Tibial nerve (tissue), 4 donors: ENCODE data around the gene NELL1.

ENCODE experiments used
- CTCF ChIP-seq, 5 experiments: fragments of 200-600 bp in 3 of 5; fragments of 450-650 bp in 2 of 5; sonication (generic) in 3 of 5; IDR thresholded peaks; one replicate each; pipeline ENCODE4 v1.5.1; 2016 to 2019; ENCODE audit warnings: antibody characterized with exemption in 5 of 5, mild to moderate bottlenecking in 3 of 5, moderate library complexity in 2 of 5
- EP300 ChIP-seq, 2 donors: sonication (generic); formaldehyde crosslinking; IDR thresholded peaks; one replicate each; pipeline ENCODE4 v1.6.1; 2017; ENCODE audit warnings: antibody characterized with exemption in 2 of 2, mild to moderate bottlenecking in 1 of 2
- POLR2A ChIP-seq, 2 donors: fragments of 450-650 bp; IDR thresholded peaks; one replicate each; pipeline ENCODE4 v1.6.1; 2017; ENCODE audit warnings: antibody characterized with exemption in 2 of 2, mild to moderate bottlenecking in 2 of 2, moderate library complexity in 2 of 2

DNA sequence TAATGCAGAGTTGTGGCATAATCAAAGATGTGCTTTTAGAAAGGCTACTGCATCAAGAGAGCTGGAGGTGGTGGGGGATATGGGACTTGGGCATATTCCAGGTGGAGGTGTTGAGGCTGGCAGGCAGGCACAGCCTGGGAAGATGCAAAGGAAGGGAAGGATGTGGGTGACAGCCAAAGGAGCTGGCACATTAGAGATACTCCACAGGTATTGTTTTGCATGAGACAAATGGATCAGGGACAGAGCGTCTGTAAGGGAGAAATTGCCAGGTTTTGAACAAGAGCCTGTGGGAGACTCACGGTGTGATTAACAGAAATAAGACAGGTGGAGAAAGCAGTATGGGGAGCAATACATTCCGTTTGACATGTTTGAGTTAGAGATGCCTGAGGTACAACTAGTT, 263.7 kb downstream of the NELL1 start:
- TF ChIP-seq CTCF (IDR thresholded peaks at IDR 0.05) (no peak), POLR2A (IDR thresholded peaks at IDR 0.05) (no peak), EP300 (IDR thresholded peaks at IDR 0.05) (no peak)
